CD4-positive, alpha-beta T cell (primary cell): ENCODE results near the gene GABRB3. TPM values are rescaled to one million over a fixed set of nuclear protein-coding genes. Genes with fewer than 3 reads are reported as not detected.

Experiments used
- ATAC-seq: fragments of 200-7000 bp; cut with Tn5 transposase; one replicate; pipeline ENCODE4 v1.10.0; 2022; ENCODE audit warnings: mild to moderate bottlenecking; ENCODE audit not compliant: poor library complexity
- CTCF ChIA-PET: fragments of 350-600 bp; sonication (Branson Sonifier 250); formaldehyde crosslinking; loops from one replicate; lab custom pipeline; 2021; ENCODE audit warnings: antibody characterized with exemption, inconsistent platforms; lab: Charles Lee
- POLR2A ChIA-PET: fragments of 350-600 bp; sonication (Branson Sonifier 250); formaldehyde crosslinking; loops from one replicate; lab custom pipeline; 2021; ENCODE audit warnings: antibody characterized with exemption, inconsistent platforms; lab: Charles Lee
- DNase-seq, 14 experiments: peaks; one replicate each; pipeline ENCODE4 v3.0.0-alpha.2; 2013 to 2020; ENCODE audit warnings: mixed read lengths in 2 of 14
- H3K27ac ChIP-seq, 2 donors: one replicate each; pipeline versions ENCODE4 v1.5.1 to v1.7.0; 2013; ENCODE audit warnings: low read length in 2 of 2, low read depth in 1 of 2, mild to moderate bottlenecking in 1 of 2
- H3K27me3 ChIP-seq, 2 experiments: 1 replicate in 1 of 2; 2 replicates in 1 of 2; pipeline versions ENCODE4 v1.6.1 to v1.7.0; 2013; ENCODE audit warnings: low read length in 2 of 2, control low read depth in 1 of 2, mild to moderate bottlenecking in 1 of 2, moderate library complexity in 1 of 2; ENCODE audit not compliant: insufficient read depth in 2 of 2, control insufficient read depth in 1 of 2
- H3K36me3 ChIP-seq: one replicate; pipeline ENCODE4 v1.6.1; 2013; ENCODE audit warnings: low read length, control low read depth; ENCODE audit not compliant: insufficient read depth
- H3K4me1 ChIP-seq: one replicate; pipeline ENCODE4 v1.6.1; 2013; ENCODE audit warnings: low read length, control low read depth; ENCODE audit not compliant: insufficient read depth
- H3K4me3 ChIP-seq: one replicate; pipeline ENCODE4 v1.5.1; 2013; ENCODE audit warnings: mild to moderate bottlenecking, low read length, moderate library complexity
- H3K9me3 ChIP-seq, 2 experiments: 1 replicate in 1 of 2; 2 replicates in 1 of 2; pipeline versions ENCODE4 v1.6.1 to v1.7.0; 2013; ENCODE audit warnings: low read length in 2 of 2, mild to moderate bottlenecking in 2 of 2, control low read depth in 1 of 2, moderate library complexity in 1 of 2; ENCODE audit not compliant: control insufficient read depth in 1 of 2, insufficient read depth in 1 of 2
- H3K27ac Mint-ChIP-seq: one replicate; pipeline ENCODE4 v1.8.0; 2020; ENCODE audit warnings: mixed read lengths
- H3K27me3 Mint-ChIP-seq: one replicate; pipeline ENCODE4 v1.8.0; 2021; ENCODE audit warnings: mixed read lengths
- H3K36me3 Mint-ChIP-seq: one replicate; pipeline ENCODE4 v1.8.0; 2021; ENCODE audit warnings: low read depth, mixed read lengths
- H3K4me1 Mint-ChIP-seq: one replicate; pipeline ENCODE4 v1.8.0; 2021; ENCODE audit warnings: low read depth, mixed read lengths
- H3K4me3 Mint-ChIP-seq: one replicate; pipeline ENCODE4 v1.8.0; 2020; ENCODE audit warnings: mild to moderate bottlenecking, mixed read lengths
- H3K9me3 Mint-ChIP-seq: one replicate; pipeline ENCODE4 v1.8.0; 2020; ENCODE audit warnings: mixed read lengths
- CTCF ChIP-seq: fragments of 200-600 bp; IDR thresholded peaks from one replicate; pipeline ENCODE4 v1.8.0; 2022; ENCODE audit warnings: antibody characterized with exemption, mild to moderate bottlenecking
- intact Hi-C, 2 experiments: fragments of 100-400 bp; cut with DNase I in 1 of 2; cut with micrococcal nuclease in 1 of 2; formaldehyde crosslinking; loops; one replicate each; pipeline versions ENCODE4 v1.15.1 to v1.9.0; 2023 to 2025; cut with DNase I, micrococcal nuclease
- total RNA-seq, 174 experiments: library from RNA in 2 of 174; stranded (reverse) in 2 of 174; gene quantifications; one replicate each; pipeline ENCODE4 v1.2.3 and lab custom pipeline; 2021 to 2026

GABRB3 gene
- total RNA-seq, 2 experiments from 2014 or later, result not detected

GRCh38 chr15:26724381-26725150 lies 48.3 kb downstream of the GABRB3 start:
- H3K36me3 ChIP-seq, result no peaks in the 10 kb centered on the region
- no peak overlapping the region for H3K4me3 ChIP-seq
- CTCF ChIA-PET, result no interaction called here
- no peak overlapping the region for H3K27ac ChIP-seq
- H3K27me3 ChIP-seq, result no peaks in the 10 kb centered on the region
- Mint-ChIP-seq H3K36me3 (no peaks in the 10 kb centered on the region), H3K4me1 (no peaks in the 10 kb centered on the region), H3K27ac (no peak overlapping the region), H3K4me3 (no peak overlapping the region), H3K9me3 (peaks cover 9% of the 10 kb centered on the region), H3K27me3 (no peaks in the 10 kb centered on the region)
- no peaks in the 10 kb centered on the region for H3K4me1 ChIP-seq
- TF ChIP-seq CTCF, result no peak
- ATAC-seq, result no peak
- POLR2A ChIA-PET, result no interaction called here
- H3K9me3 ChIP-seq, result peaks cover 0 to 9% of the 10 kb centered on the region in 2 experiments
- intact Hi-C loops, result no loop called here
- DNase-seq, result no peak

DNA sequence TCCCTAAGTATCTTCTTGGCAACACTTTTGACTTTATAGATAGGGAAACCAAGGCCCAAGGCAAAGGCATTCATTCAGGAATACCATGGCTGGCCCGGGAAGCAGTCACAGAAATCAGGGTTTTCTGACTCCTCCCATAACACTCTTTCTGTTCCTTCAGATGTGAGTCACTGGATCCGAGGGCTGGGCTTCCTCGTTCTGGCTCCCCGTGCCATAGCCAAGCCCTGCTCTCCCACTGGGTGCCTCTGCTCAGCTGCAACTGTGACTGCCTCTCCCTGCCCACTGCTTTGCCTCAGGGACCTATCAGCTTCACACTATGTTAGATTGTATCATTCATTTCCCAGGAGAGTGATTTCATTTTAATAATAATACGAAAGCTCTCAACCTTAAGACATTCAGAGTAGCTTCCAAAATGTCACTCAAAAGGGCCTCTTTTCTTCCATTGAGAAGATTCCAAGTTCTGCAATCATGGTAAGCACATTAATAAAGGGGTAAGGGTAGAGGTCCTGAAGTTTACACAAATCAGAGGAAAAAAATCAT lies 50.2 kb downstream of the GABRB3 start:
- Mint-ChIP-seq H3K36me3 (no peaks in the 10 kb centered on the region), H3K4me3 (no peak overlapping the region), H3K4me1 (no peaks in the 10 kb centered on the region), H3K27me3 (no peaks in the 10 kb centered on the region), H3K9me3 (peaks cover 9% of the 10 kb centered on the region), H3K27ac (no peak overlapping the region)
- TF ChIP-seq CTCF, result no peak
- no peaks in the 10 kb centered on the region for H3K27me3 ChIP-seq
- DNase-seq (no peak), ATAC-seq (no peak)
- CTCF ChIA-PET, result no interaction called here
- intact Hi-C loops, result no loop called here
- POLR2A ChIA-PET, result no interaction called here
- no peaks in the 10 kb centered on the region for H3K36me3 ChIP-seq
- H3K4me1 ChIP-seq, result no peaks in the 10 kb centered on the region
- H3K27ac ChIP-seq, result no peak overlapping the region
- peaks cover 0 to 11% of the 10 kb centered on the region in 2 experiments for H3K9me3 ChIP-seq
- H3K4me3 ChIP-seq, result no peak overlapping the region

DNA sequence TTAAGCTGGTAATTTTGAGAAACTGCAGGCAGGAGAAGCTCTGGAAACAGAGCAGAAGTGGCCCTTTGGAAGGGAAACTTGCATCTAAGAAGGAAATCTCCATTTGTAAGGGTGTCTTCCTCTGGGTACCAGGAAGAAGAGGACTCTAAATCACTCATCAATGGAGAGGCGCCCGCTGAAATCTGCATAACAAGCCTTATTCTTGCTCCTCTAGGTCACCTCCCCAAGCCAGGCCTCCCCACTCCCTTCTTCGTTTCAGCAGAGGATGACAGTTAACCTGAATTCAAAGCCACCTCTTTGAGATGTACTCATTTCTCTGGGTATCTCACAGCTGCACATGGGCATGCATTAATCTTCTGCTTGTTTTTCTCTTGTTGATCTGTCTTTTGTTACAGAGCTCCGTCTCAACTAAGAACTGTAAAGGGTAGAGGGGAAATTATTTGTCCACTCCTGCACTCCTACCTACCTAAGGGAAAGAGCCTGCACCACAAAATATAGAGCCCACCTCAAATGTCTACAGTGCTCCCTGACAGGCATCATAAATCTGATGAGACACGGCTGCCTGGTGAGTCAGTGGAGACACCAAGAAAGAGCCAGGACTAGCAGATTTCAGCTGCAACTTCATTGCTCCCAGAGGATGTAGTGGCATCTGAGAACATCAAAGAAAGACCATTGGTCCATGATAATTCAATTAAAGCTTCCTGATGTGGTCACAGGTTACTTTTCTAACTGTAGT lies 51.5 kb downstream of the GABRB3 start:
- ATAC-seq, result no peak
- Histone ChIP-seq H3K9me3 (peaks cover 0 to 19% of the 10 kb centered on the region in 2 experiments), H3K27ac (no peak overlapping the region), H3K4me1 (no peaks in the 10 kb centered on the region), H3K36me3 (no peaks in the 10 kb centered on the region), H3K4me3 (no peak overlapping the region), H3K27me3 (no peaks in the 10 kb centered on the region)
- no peak overlapping the region for H3K4me3 Mint-ChIP-seq
- POLR2A ChIA-PET, result no interaction called here
- H3K9me3 Mint-ChIP-seq, result peaks cover 6% of the 10 kb centered on the region
- intact Hi-C loops, result no loop called here
- H3K27ac Mint-ChIP-seq, result no peak overlapping the region
- no peaks in the 10 kb centered on the region for H3K4me1 Mint-ChIP-seq
- no peaks in the 10 kb centered on the region for H3K36me3 Mint-ChIP-seq
- no peak for DNase-seq
- no peak for TF ChIP-seq CTCF
- CTCF ChIA-PET, result no interaction called here
- H3K27me3 Mint-ChIP-seq, result no peaks in the 10 kb centered on the region
